Measurements from ENCODE around the gene FARP1.

DNA sequence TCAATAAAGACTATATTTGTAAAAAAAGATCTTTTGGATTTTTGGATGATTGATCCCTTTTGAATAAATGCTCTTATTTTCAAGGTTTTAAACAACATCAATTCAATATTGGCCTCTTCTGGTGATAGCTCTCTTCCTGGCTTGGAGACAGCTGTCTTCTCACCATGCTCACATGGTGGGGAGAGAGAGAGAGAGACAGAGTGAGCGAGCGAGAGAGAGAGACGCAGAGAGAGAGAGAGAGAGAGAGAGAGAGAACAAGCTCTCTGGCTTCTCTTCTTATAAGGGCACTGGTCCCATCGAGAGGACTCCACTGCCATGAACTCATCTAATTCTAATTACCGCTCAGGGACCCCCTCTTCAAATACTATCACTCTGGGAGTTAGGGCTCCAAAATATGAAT, 32.1 kb upstream of the FARP1 start:
- TF ChIP-seq, protein P1, sequence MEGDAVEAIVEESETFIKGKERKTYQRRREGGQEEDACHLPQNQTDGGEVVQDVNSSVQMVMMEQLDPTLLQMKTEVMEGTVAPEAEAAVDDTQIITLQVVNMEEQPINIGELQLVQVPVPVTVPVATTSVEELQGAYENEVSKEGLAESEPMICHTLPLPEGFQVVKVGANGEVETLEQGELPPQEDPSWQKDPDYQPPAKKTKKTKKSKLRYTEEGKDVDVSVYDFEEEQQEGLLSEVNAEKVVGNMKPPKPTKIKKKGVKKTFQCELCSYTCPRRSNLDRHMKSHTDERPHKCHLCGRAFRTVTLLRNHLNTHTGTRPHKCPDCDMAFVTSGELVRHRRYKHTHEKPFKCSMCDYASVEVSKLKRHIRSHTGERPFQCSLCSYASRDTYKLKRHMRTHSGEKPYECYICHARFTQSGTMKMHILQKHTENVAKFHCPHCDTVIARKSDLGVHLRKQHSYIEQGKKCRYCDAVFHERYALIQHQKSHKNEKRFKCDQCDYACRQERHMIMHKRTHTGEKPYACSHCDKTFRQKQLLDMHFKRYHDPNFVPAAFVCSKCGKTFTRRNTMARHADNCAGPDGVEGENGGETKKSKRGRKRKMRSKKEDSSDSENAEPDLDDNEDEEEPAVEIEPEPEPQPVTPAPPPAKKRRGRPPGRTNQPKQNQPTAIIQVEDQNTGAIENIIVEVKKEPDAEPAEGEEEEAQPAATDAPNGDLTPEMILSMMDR (IDR thresholded peaks at IDR 0.05): no peak
- TF ChIP-seq POLR2A (IDR thresholded peaks at IDR 0.05): no peak
